Endothelial cell of umbilical vein (primary cell): ENCODE data around the gene FBXL2. TPM values are rescaled to one million over a fixed set of nuclear protein-coding genes. Genes with fewer than 3 reads are reported as not detected.

ENCODE experiments used
- BruUV-seq: library from RNA; stranded (reverse); fragments of 400-500 nt; replicated peaks from 2 replicates; lab custom pipeline; 2021; lab: Mats Ljungman, UMichigan
- CTCF ChIA-PET: fragments of 300-600, 350-600 bp; sonication (Branson Sonifier 250); formaldehyde crosslinking; loops from one replicate; lab custom pipeline; 2021; ENCODE audit warnings: antibody characterized with exemption, inconsistent platforms; lab: Charles Lee
- POLR2A ChIA-PET: fragments of 300-600, 350-600 bp; sonication (Branson Sonifier 250); formaldehyde crosslinking; loops from one replicate; lab custom pipeline; 2021; ENCODE audit warnings: antibody characterized with exemption, inconsistent platforms; lab: Charles Lee
- DNase-seq: peaks from one replicate; pipeline ENCODE4 v3.0.0-alpha.2; 2011; ENCODE audit warnings: low read depth, low spot score
- FAIRE-seq: peaks from 2 replicates; lab custom pipeline; 2011; peaks lifted over from hg19 to GRCh38; lab: Jason Lieb, UNC
- H2AFZ ChIP-seq: 2 replicates; pipeline ENCODE4 v1.6.0; 2012; ENCODE audit warnings: low read depth, low read length, control low read depth, inconsistent platforms
- H3K27ac ChIP-seq: 2 replicates; pipeline ENCODE4 v1.5.1; 2011; ENCODE audit warnings: low read depth, mild to moderate bottlenecking, control low read depth, low read length, moderate library complexity; ENCODE audit not compliant: insufficient read depth
- H3K27me3 ChIP-seq, 2 experiments: 2 replicates each; pipeline versions ENCODE4 v1.6.0 to v1.6.1; 2011; ENCODE audit warnings: low read length in 2 of 2, mixed read lengths in 1 of 2; ENCODE audit not compliant: control insufficient read depth in 2 of 2, insufficient read depth in 2 of 2
- H3K36me3 ChIP-seq, 2 experiments: 2 replicates in 1 of 2; 3 replicates in 1 of 2; pipeline ENCODE4 v1.5.1; 2011; ENCODE audit warnings: low read length in 2 of 2, mild to moderate bottlenecking in 1 of 2, moderate library complexity in 1 of 2; ENCODE audit not compliant: control insufficient read depth in 2 of 2, insufficient read depth in 2 of 2; ENCODE audit errors: extremely low read depth in 1 of 2
- H3K4me1 ChIP-seq: 3 replicates; pipeline ENCODE4 v1.5.1; 2011; ENCODE audit warnings: mild to moderate bottlenecking, low read length; ENCODE audit not compliant: control insufficient read depth, insufficient read depth; ENCODE audit errors: extremely low read depth
- H3K4me2 ChIP-seq: 2 replicates; pipeline ENCODE4 v1.6.1; 2011; ENCODE audit warnings: low read length, control low read depth, mixed read lengths; ENCODE audit not compliant: insufficient read depth
- H3K4me3 ChIP-seq, 3 experiments: fragments of 200-600 bp in 1 of 3; sonication (generic), shearing (Covaris generic) in 1 of 3; replicated peaks in 1 of 3; 2 replicates each; pipeline ENCODE4 v1.5.1; 2011 to 2016; ENCODE audit warnings: control low read depth in 3 of 3, low read length in 3 of 3, mild to moderate bottlenecking in 2 of 3, inconsistent platforms in 1 of 3, low read depth in 1 of 3, moderate library complexity in 1 of 3; ENCODE audit not compliant: insufficient read depth in 1 of 3
- H3K79me2 ChIP-seq: 2 replicates; pipeline ENCODE4 v1.6.0; 2012; ENCODE audit warnings: low read length, inconsistent platforms; ENCODE audit not compliant: control insufficient read depth, insufficient read depth
- H3K9ac ChIP-seq: replicated peaks from 2 replicates; pipeline ENCODE3; 2011; ENCODE audit warnings: low read length, control low read depth; ENCODE audit not compliant: insufficient read depth; ENCODE audit errors: extremely low read depth
- H3K9me1 ChIP-seq: replicated peaks from 3 replicates; pipeline ENCODE4 v1.6.0; 2011; ENCODE audit warnings: mild to moderate bottlenecking, low read length; ENCODE audit not compliant: control insufficient read depth, insufficient read depth; ENCODE audit errors: extremely low read depth
- H3K9me3 ChIP-seq: replicated peaks from 2 replicates; pipeline ENCODE4 v1.5.1; 2012; ENCODE audit warnings: low read length, inconsistent platforms; ENCODE audit not compliant: control insufficient read depth, insufficient read depth
- H4K20me1 ChIP-seq: replicated peaks from 2 replicates; pipeline ENCODE3; 2011; ENCODE audit warnings: mild to moderate bottlenecking, low read length; ENCODE audit not compliant: control insufficient read depth, insufficient read depth; ENCODE audit errors: extremely low read depth
- CTCF ChIP-seq, 2 donors: IDR thresholded peaks; 1 replicate in 1 of 2; 2 replicates in 1 of 2; pipeline ENCODE4 v1.5.1; 2011; ENCODE audit warnings: low read length in 2 of 2, mild to moderate bottlenecking in 2 of 2, moderate library complexity in 2 of 2, control low read depth in 1 of 2, inconsistent platforms in 1 of 2, low read depth in 1 of 2; ENCODE audit not compliant: insufficient read depth in 1 of 2; ENCODE audit errors: extremely low read depth in 1 of 2
- EZH2 ChIP-seq: IDR thresholded peaks from 2 replicates; pipeline ENCODE4 v1.6.1; 2012; ENCODE audit warnings: borderline replicate concordance, low read depth, mild to moderate bottlenecking, moderate library complexity, low read length, inconsistent platforms; ENCODE audit not compliant: severe bottlenecking
- FOS ChIP-seq: IDR thresholded peaks from 2 replicates; pipeline ENCODE4 v1.6.1; 2011; ENCODE audit warnings: mild to moderate bottlenecking, low read length, moderate library complexity, borderline replicate concordance; ENCODE audit not compliant: insufficient read depth
- GATA2 ChIP-seq: IDR thresholded peaks from 2 replicates; pipeline ENCODE4 v1.7.0; 2011; ENCODE audit warnings: low read depth, mild to moderate bottlenecking, moderate library complexity, mixed read lengths, low read length; ENCODE audit not compliant: insufficient read length, insufficient read depth
- JUN ChIP-seq: IDR thresholded peaks from 2 replicates; pipeline ENCODE4 v1.6.1; 2011; ENCODE audit warnings: borderline replicate concordance, low read depth; ENCODE audit not compliant: insufficient read length, insufficient read depth
- MYC ChIP-seq: IDR thresholded peaks from one replicate; pipeline ENCODE4 v1.6.1; 2011; ENCODE audit warnings: mild to moderate bottlenecking, low read depth, low read length
- POLR2A ChIP-seq: IDR thresholded peaks from 2 replicates; pipeline ENCODE4 v1.6.1; 2012; ENCODE audit warnings: low read depth, mild to moderate bottlenecking, control low read depth, low read length
- POLR2AphosphoS5 ChIP-seq: IDR thresholded peaks from 2 replicates; pipeline ENCODE4 v1.6.1; 2012; ENCODE audit warnings: low read depth, mild to moderate bottlenecking, control low read depth, low read length, moderate library complexity; ENCODE audit not compliant: insufficient read depth
- dilution Hi-C: fragments of 300-500 bp; cut with MboI; formaldehyde crosslinking; loops from one replicate; pipeline ENCODE4 v1.15.0; 2019; ENCODE audit warnings: low sequenced_read_pairs; ENCODE audit not compliant: extremely low pct_ligation_motif_present
- intact Hi-C: fragments of 100-400 bp; cut with micrococcal nuclease; formaldehyde crosslinking; loops from one replicate; pipeline ENCODE4 v1.10.0; 2022
- polyA plus RNA-seq, 4 experiments: library from polyadenylated mRNA; depleted of rRNA in 3 of 4; stranded (reverse) in 3 of 4; unstranded in 1 of 4; fragments of >200 nt; gene quantifications; 2 replicates each; pipeline versions ENCODE4 v1.2.1 to v1.2.3, GENCODE V29; 2011 to 2012; ENCODE audit warnings: missing spikeins in 1 of 4
- total RNA-seq: library from RNA; stranded (reverse); gene quantifications from 2 replicates; pipeline ENCODE4 v1.2.3, GENCODE V29; 2021
- TF ChIP-seq, protein P1 (sequence below): IDR thresholded peaks from 2 replicates; pipeline ENCODE4 v1.6.1; 2011; ENCODE audit not compliant: insufficient read depth, insufficient read length

The FBXL2 gene
- total and polyA plus RNA-seq, 2 donors (not counting 3 experiments of a cell fraction or from before 2014, with no cell fraction given), result 21.7 to 44.7 TPM

- DNase-seq, result peak; percentile 32
- no peaks in the 10 kb centered on the region for H3K9me1 ChIP-seq
- TSS peak; percentile 37 for BruUV-seq
- peak overlapping the region; percentile 90 for H3K4me2 ChIP-seq
- no peak for TF ChIP-seq GATA2
- TF ChIP-seq POLR2A, result no peak
- TF ChIP-seq MYC, result no peak
- no peak for TF ChIP-seq POLR2AphosphoS5
- no peak for TF ChIP-seq FOS
- TF ChIP-seq CTCF (IDR thresholded peaks at IDR 0.05; ENCODE audit: extremely low read depth in 1 of 2, insufficient read depth in 1 of 2, low read depth in 1 of 2, low read length in 2 of 2), result no peak
- TF ChIP-seq JUN, result no peak
- TF ChIP-seq, protein P1, sequence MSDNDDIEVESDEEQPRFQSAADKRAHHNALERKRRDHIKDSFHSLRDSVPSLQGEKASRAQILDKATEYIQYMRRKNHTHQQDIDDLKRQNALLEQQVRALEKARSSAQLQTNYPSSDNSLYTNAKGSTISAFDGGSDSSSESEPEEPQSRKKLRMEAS, result no peak
- no peak for TF ChIP-seq EZH2
- H3K27me3 ChIP-seq, result no peaks in the 10 kb centered on the region
- H3K27ac ChIP-seq, result peak overlapping the region; percentile 22
- H3K9me3 ChIP-seq, result no peaks in the 10 kb centered on the region
- ChIA-PET CTCF (interaction anchor here (0.6 to 2.3 kb wide), 11 partner anchors 9 to 509 kb away, joined by 3 to 32 read pairs (median 4); no protein-coding TSS in a partner anchor), POLR2A (no interaction called here)
- H3K36me3 ChIP-seq, result no peaks in the 10 kb centered on the region
- peaks cover 11% of the 10 kb centered on the region for H3K4me1 ChIP-seq
- H3K9ac ChIP-seq, result peak overlapping the region; percentile 52
- no peak for FAIRE-seq
- intact Hi-C loops (loop anchor here (2.0 to 5.0 kb wide), 3 partner anchors 37 to 94 kb away; partner anchors contain the start of gene SUSD5), dilution Hi-C loops (no loop called here)
- H2AFZ ChIP-seq, result peak overlapping the region; percentile 42
- H3K4me3 ChIP-seq, result peak overlapping the region; percentile 66 to 93 (median 81)
- H3K79me2 ChIP-seq, result peaks cover 25% of the 10 kb centered on the region
- no peaks in the 10 kb centered on the region for H4K20me1 ChIP-seq
These were observed 921 bp downstream of the FBXL2 start for GRCh38 chr3:33278163-33278562.
